Stimulated activated CD8-positive, alpha-beta memory T cell treated with anti-CD3 and anti-CD28 coated beads, Interleukin-12 subunit alpha, Interleukin-12 subunit beta, amount 100 ng/mL, for 4 hours (primary cell): ENCODE results near the gene GPR85.
"Not testable (repeated sequence)": the region's sequence is repeated elsewhere in the genome, so short reads cannot be mapped to it uniquely, and the experiment has no call there.

Source experiments
- DNase-seq: peaks from one replicate; pipeline ENCODE4 v3.0.0-alpha.2; 2020; ENCODE audit warnings: low read depth

GPR85 gene, protein sequence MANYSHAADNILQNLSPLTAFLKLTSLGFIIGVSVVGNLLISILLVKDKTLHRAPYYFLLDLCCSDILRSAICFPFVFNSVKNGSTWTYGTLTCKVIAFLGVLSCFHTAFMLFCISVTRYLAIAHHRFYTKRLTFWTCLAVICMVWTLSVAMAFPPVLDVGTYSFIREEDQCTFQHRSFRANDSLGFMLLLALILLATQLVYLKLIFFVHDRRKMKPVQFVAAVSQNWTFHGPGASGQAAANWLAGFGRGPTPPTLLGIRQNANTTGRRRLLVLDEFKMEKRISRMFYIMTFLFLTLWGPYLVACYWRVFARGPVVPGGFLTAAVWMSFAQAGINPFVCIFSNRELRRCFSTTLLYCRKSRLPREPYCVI

DNA sequence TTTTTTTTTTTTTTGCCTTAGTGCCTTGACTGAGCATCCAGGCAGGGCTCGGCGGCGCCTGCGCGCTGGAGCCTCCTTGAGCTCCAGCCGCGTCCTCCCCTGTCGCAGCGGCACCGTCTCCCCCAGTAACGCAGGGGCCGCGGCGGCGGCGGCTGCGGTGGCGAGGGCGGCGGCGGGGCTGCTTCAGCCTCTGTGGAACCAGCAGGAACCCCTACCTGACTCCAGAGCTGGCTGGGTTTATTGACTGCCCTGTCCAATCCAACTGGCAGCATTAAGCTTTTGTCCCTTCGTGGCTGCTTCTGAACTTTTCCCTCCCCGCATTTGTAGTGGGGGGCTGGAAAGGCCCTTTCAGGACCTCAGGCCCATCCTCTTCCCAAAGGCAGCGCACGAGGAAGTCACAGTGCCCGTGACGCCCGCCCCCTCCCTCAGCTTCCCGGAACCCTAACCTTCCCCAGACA is at the start of gene GPR85:
Gene GPR85 (minus strand): TSS at position 397 of the 458 bp plus-strand sequence. CDS start 2,106 bp downstream, outside the sequence.
- no peak for DNase-seq

DNA sequence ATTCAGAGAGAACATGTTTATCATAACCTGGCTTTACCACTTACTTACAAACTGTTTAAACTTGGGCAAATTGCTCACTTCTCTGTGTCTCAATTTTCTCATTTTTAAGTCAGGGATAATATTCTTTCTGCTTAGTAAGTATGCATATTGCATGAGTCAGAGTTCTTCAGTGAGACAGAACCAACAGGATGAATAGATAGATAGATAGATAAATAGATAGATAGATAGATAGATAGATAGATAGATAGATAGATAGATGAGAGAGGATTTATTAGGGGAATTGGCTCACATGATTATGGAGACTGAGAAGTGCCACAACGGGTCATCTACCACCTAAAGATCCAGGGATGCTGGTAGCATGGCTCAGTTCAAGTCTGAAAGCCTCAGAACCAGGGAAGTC is 47.4 kb upstream of the GPR85 start:
- no peak for DNase-seq

DNA sequence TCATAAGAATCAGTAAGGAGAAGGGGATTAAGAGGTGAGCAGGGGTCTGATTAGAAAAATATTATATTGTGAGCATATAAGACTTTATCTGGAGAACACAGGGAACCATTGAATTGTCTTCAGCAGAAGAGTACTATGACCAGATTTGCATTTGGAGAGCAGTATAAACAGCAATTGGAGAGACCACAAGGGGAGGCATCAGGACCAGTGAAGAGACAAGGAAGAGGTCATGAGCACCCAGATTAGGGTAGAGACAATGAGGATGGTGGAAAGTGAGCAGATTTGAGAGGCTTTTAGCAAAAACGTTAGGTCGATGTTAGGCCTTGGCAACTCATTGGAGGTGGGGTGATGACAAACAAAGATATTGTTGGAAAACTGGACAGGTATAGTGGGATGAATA is 44.7 kb upstream of the GPR85 start:
- DNase-seq = no peak

DNA sequence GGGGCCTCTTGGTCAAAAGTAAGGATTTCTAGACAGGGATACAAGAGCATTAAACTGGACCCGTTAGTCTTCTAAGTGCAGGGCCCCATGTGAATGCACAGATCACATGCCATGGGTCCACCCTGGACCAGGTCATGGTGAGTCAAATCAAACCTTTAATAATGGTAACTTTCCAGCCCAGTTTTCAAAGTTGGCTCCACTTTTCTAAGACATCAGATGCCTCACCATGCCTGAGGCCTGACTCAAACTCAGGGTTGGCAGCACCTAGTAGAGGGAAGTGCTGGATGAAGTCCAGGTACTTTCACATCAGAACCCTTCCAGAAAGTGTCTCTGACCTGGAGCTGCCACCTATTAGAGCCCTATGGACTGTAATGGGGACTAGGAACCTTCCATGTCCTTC is 41.4 kb upstream of the GPR85 start:
- DNase-seq = no peak

DNA sequence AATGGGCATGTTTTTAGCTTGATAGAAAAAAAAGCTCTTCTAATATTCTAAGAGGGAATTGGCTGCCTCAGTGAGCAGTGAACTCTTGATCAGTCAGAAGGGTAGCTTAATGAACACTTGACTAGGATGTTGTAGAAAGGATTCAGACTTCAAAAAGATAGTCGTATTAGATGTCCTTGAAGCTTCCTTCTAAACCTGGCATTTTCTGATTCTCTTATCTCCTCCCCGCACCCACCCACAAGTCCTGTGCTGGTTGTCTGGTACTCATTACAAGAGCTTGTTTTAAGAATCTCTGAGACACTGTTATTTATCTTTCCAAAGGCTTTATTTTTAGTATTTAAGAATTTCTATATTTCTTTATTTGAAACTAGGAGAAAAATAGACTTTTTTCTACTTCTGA is 39.1 kb upstream of the GPR85 start:
- DNase-seq = no peak

DNA sequence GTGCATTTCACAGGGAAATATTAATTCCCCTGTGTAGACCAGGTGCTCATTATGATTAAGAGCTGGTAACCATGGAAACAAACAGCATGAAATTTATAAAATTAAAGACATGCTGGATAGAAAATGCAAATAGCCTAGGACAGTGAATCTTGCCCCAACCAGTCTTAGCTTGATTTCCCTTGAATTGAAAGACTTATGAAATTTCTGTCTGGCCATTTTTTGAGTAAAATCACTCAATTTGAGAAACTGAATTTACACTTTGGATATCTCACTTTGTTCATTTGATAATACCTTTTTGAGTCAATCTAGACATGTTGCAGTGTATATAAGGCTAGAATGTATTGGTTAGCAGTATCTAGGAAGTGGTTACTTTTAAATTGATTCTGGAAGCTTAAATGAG is 36.1 kb upstream of the GPR85 start:
- no peak for DNase-seq

DNA sequence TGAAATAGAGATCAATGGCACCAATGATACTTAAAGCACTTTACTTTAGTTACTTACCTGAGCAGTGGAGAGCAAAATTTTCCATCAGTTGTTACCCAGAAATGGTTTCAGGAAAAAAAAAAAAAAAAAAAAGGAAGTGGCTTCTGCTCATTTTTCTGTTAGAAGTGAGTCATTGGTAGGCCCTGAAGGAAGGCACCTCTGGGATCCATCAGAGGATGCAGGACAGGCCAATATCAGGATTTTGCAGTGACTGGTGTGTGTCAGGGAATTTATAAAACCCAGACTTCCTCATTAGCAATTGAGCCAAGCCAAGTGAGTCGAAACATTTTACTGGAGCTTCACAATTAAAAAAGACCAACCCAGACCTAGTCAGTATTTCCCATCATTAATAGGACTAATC is 34.0 kb upstream of the GPR85 start:
- DNase-seq = no peak

DNA sequence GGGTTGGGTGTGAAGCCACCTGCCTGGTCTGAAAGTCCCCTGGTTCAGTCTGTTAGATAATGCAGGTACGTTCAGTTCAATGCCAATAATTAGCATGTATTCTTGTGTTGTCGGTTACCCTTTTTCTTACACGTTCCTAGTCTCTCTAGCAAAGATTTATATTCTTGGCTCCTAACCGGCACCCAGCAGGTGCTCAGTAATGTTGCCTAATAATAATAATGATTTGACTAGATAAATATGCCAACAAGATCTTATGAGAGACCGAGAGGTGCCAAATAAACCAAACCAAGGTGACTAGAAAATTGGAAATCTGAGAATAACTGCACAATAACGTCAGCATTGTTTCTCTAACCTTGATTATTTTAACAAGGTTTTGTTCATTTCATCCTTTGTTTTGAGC is 32.8 kb upstream of the GPR85 start:
- no peak for DNase-seq

DNA sequence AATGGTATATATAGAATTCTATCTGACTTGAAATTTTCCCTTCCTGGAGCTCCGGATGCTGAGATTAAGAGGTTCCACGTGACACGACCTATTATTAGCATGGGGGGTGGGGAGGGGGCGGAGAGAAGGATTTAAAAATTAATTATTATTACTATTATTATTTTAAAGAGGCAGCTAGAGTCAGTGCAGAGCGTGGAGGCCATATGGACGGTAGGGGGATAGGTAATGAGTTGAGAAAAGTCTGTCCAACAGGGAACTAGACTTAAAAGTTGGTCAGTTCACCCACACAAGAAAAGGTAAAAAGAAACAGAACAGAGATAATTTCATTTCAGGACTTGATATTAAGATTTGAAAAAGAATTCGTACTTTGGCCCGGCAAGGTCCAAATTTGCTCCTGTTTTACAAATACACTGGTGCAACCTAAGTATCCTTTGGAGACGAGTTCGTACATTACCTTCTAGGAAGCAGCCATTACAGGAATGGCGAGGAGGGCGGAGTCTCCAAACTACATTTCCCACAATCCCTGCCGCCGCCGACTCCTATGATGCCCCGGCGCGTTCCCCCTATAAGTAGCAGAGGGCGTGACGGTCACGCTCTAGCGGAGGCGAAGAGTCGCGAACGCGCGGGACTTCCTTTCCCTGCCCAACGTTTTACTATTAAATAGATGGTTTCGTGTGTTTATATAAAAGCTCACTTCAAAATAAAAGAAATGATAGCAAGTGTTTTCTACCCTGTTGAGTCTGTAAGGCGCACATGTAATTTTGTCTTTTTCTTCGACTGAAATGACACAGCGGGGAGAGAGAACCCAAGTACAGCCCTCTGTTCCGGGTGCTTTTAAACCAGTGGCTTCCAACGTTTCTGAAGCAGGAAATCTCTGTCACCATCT is 31.7 kb upstream of the GPR85 start, which contains the start of gene SMIM30:
Gene SMIM30 (minus strand): TSS at position 481 of the 886 bp plus-strand sequence. CDS start 976 bp downstream, outside the sequence.
- DNase-seq = peak; percentile 75

DNA sequence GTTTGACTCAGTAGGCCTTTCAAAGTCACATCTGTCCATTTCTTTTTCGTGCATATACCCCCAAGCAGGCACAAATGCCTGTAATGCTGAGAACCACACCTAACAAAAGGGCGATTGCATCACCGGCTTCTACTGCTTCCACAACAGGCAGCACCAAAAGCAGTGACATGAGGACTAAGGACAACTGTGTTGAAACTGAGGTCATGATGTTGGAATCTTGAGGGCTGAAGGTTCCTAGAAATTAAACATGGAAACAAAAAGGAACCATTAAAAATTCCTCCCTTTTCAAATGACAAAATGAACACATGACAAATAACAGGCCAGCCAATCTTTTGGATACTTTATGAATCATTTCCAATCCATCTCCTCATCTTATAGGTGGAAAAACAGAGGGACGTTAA is 30.7 kb upstream of the GPR85 start:
- DNase-seq = not testable (repeated sequence)

DNA sequence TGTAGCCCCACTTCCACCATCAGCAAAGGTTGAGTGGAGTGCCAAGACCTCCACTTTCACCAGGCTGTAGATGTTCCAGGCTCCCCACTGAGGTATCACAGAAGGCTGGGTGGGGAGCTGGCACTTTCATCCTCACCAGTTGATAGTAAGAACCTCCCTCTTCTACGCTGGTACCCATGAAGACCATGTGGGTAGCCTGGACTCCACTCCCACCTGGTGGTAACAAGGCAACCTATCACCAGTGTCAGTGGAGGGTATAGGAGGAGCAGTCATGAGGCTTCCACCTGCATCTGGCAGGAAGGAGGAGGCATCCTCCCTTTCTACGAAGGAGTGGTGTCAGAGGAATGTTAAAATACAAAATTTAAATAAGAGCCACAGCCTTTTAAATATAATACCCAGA is 27.3 kb upstream of the GPR85 start:
- no peak for DNase-seq

DNA sequence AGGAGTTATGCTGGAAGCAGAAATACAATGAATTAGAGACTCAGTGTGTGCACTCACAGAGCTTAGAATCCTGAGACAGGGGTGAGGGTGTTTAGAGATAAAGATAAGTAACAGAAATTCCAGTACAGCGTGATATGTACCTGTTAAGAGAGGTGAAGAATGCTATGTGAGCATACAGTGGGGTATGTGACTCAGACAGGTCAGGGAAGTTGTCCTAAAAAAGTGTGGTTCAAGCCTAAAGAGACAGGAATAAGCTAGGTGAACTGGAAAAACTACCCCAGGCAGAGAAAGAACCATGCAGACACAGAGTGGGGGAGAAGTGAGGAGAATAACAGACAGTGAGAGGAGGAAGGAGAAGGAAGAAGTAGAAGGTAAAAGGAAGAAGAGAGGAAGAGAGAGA is 23.1 kb upstream of the GPR85 start:
- no peak for DNase-seq

DNA sequence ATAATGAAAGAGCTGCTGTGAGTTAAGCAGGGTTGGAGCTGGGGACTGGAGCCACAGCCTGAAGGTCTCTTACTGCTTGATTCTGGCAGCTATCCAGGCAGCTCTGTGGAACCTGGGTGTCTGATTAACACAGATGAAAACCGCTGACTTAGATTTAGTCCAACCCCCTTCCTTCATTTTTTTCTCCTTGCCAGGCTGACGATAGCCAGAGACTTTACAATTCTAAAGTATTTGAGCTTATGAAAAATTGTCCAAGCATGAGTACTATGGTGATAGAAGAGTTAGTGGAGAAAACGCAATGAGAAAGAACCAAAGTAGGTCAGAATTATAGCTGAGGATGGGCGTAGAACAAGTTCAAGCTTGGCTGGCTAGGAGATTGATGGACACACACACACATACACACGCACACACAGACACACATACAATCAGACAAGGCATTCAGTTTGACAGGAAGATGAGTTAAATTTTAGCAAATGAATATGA is 13.5 kb upstream of the GPR85 start:
- DNase-seq = no peak

DNA sequence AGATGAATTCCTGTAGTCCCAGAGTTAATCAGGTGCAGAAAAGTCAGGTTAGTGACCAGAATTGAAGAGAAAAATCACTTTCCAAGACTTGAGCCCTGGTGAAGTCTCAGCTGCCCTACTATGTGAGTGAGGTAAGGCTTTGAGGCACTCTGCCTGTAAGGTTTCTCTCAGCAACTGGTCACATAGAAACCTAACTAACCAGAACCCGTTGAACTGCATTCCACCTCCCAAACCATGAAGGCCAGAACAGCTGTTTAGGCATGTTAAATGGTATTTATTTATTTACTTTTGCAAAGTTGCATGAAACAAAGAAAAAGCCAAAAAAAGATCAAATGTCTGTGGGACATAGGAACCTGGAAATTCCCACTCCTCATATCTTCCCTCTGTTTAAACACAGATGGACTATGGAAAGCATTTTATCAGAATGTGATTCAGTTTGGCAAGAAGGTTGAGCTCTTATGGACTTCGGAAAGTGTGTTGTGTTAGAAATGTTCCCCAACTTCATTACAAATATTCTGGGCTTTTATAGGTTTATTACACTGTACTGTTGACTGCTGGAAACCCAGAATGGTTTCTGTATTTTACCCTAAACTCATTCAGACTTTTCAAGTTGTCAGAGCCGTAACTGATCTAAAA is 12.8 kb upstream of the GPR85 start:
- DNase-seq = no peak

DNA sequence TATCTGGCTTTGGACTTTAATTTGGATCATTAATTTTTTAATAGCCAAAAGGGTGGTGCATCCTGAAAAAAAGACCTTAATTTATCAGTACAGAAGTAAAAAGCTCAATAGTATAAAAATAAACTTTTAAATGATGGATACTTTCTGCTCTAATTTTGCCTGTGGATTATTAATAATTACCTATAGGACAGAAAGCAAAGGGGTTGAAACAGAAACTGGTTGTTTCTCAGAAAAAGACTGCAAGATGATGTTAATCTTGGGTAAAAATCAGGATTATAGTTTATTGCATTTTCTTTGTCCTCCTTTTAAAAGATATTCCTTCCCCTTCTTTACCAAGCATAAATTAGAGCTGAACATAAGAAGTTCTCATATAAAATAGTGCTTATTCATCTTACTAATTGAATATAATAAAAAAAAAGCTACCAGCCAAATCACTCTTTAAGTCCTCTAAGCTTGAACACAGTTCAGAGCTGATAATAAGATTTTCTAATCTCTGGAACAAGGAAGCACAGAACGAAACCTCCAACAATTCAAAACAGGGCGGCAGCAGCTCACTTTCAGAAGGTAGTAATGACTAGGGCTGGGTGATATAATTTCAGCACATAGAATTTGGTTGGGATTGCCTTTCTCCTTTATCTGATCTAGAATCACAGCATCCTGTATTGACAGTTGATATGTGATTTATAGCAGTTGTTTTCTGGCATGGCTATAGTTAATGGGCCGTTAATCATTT is 8.1 kb upstream of the GPR85 start:
- no peak for DNase-seq

DNA sequence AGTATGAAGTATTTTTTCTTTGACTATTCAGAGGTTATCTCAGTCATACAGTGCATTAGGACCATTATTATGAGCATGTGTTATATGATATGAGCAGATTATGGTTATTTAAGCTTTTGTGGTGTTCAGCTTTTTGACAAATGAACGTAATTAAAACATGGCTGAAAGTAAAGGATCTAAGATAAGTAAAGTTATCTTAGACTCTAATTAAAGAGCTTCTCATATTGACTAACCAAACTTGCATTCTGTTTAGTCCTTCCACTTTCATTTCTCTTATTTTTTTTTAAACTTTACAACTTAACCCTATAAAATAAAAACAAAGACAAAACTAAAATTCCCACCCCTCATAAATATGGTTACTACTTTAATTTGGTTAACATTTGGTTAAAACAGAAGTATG is 6.9 kb upstream of the GPR85 start:
- no peak for DNase-seq

DNA sequence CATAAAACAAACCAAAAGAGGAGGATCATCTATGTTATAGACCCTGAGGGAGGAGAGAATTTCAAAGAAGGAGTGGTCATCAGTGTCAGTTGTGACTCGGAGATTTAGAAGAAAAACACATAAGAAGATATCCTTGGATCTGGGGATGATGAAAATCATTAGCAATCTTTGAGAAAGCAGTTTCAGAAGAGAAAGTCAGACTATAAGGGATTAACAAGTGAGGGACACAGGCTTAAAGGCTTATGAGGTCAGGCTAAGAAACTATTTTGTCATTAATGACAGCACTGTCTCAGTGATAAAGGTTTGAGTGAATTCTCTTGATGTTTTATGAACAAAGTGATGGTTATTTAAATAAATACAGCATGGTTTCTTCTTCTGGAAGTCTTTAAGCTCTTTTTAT is 6.1 kb upstream of the GPR85 start:
- DNase-seq = no peak

DNA sequence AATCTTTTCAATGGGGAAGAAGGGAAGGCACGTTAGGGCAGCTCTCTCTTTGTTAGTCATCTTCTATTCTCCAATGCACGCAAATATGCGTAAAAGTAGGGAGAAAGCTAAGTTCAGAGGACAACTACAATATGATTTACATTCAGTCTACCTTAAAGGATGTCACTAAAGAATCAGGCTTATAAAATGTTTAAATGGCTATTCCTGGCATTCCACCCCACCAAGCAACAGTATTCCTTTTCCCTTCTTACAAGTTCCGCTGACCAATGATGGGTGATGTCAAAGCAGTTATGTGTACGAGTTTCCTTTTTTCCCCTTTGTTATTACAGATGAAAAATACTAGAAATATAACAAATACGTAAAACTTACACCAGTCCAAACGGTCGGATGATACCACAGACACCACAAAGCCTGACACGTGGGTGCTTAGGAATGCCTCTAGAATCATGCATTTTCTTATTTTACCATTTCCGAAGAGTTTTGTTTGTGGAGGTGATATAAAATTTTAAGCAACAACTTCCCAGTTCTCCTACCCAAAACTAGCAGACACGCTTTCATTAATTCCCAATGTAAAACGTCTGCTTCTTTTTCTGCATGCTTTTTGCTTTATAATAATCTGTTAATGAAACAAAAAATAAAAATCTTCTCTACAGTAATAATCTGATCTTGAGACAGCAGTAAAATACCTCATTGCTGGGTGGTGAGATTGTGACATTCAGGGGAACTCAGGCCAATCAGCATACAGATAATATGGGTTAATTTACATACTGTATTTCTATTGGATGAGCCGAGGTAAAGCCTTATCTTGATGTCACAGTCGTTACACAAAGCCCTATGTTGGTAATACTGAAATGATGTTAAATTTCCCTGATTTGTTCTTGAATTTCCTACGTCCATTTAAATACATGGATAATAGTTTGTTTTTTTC is 708 bp upstream of the GPR85 start:
- no peak for DNase-seq

DNA sequence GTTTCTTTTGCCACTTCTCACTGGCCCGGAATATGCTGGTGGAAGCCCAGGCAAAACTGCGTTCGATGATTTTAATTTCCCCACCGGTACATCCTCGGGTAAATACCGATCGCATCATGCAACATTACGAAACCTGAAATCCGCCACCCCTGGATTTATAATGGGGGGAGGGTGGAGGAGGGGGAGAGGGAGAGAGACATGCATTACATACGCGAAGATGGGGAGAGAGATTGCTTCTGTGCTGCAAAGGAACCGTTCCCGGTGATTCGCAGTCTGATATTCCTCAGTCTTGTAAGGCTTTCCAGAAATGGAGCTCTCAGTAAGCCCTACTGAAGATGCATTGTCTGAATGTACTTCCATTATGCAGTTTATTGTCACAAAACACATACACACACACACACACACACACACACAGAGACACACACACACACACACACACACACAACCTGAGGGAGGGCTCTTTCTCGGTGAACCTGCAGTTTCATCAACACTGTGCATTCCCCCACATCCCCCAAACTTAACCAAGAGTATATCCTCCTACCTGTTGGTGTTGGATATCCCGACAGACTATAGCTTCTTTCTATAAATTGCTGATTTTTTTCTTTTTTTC is 741 bp downstream of the GPR85 start:
- DNase-seq = no peak

DNA sequence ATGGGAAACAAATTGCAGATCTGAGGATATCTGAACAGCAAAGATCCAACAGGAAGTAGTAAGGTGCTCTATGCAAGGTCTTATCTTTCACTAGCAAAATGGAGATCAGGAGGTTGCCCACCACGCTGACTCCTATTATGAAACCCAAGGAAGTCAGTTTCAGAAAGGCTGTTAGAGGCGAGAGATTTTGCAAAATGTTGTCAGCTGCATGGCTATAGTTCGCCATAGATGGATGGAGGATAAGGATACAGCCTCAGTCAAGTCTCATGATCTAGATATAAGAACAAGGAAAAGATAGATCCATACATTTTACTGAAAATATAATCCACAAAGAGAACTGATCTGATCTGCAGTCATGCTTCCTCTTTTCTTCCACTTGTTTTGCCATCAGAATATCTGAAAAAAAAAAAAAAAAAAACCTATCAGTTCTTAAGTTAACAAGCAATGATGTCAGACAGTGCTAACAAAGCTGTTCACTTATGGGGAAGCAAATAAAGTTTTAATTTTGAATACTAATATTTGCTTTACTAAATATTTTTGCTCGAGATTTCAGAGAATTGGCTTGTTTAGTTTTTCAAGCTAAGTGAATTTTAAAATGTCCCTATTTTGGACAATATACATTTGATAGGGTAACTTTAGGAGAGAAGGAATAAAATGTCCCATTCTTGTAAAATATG is 2.0 kb downstream of the GPR85 start:
- DNase-seq = no peak
